Transverse colon (tissue), 4 donors: ENCODE data around the gene PDE9A. TPM values are rescaled to one million over a fixed set of nuclear protein-coding genes. Genes with fewer than 3 reads are reported as not detected.

Experiments
- DNase-seq: peaks from one replicate; pipeline ENCODE4 v3.0.0-alpha.2; 2019
- H3K27ac ChIP-seq, 4 donors: fragments of 200-600 bp; sonication (generic); 2 replicates each; pipeline ENCODE4 v1.5.1; 2016 to 2018; ENCODE audit warnings: inconsistent platforms in 4 of 4
- H3K27me3 ChIP-seq: fragments of 200-600 bp; sonication (generic); 2 replicates; pipeline ENCODE4 v1.5.1; 2017; ENCODE audit warnings: inconsistent platforms
- H3K36me3 ChIP-seq, 4 donors: fragments of 200-600 bp; sonication (generic); 2 replicates each; pipeline ENCODE4 v1.5.1; 2017 to 2019; ENCODE audit warnings: inconsistent platforms in 4 of 4
- H3K4me1 ChIP-seq, 4 donors: fragments of 200-600 bp; sonication (generic); 2 replicates each; pipeline ENCODE4 v1.5.1; 2017 to 2020; ENCODE audit warnings: inconsistent platforms in 4 of 4
- H3K4me3 ChIP-seq, 4 donors: fragments of 200-600 bp; sonication (generic); 1 replicate in 1 of 4; 2 replicates in 3 of 4; pipeline versions ENCODE4 v1.5.1 to v1.6.1; 2017 to 2019; ENCODE audit warnings: inconsistent platforms in 4 of 4
- H3K9me3 ChIP-seq, 2 donors: fragments of 200-600 bp; sonication (generic); 2 replicates each; pipeline ENCODE4 v1.5.1; 2017 to 2019; ENCODE audit warnings: inconsistent platforms in 2 of 2
- CTCF ChIP-seq, 5 experiments: fragments of 200-600 bp in 3 of 5; fragments of 450-650 bp in 2 of 5; sonication (generic) in 3 of 5; IDR thresholded peaks; 1 replicate in 2 of 5; 2 replicates in 3 of 5; pipeline ENCODE4 v1.5.1; 2016 to 2017; ENCODE audit warnings: antibody characterized with exemption in 5 of 5, inconsistent platforms in 3 of 5, mild to moderate bottlenecking in 2 of 5, moderate library complexity in 1 of 5
- EP300 ChIP-seq: sonication (generic); formaldehyde crosslinking; IDR thresholded peaks from one replicate; pipeline ENCODE4 v1.6.1; 2017; ENCODE audit warnings: antibody characterized with exemption, low read depth
- POLR2A ChIP-seq: fragments of 450-650 bp; IDR thresholded peaks from one replicate; pipeline ENCODE4 v1.6.1; 2016; ENCODE audit warnings: antibody characterized with exemption, mild to moderate bottlenecking, moderate library complexity
- POLR2AphosphoS5 ChIP-seq, 3 donors: sonication (generic); formaldehyde crosslinking; IDR thresholded peaks; one replicate each; pipeline ENCODE4 v1.6.1; 2016; ENCODE audit warnings: antibody characterized with exemption in 3 of 3
- WGBS, 2 donors: methylation state at CpG; one replicate each; pipeline ENCODE4 v1.1.5; 2018; ENCODE audit warnings: low coverage in 1 of 2; 5-methylcytosine and 5-hydroxymethylcytosine counted together
- in situ Hi-C, 4 donors: fragments of 200-750 bp; cut with MboI; loops; one replicate each; pipeline versions ENCODE4 v1.15.0 to v1.15.1; 2017; ENCODE audit warnings: low sequenced_read_pairs in 3 of 4, low pct_ligation_motif_present in 1 of 4, low pct_unique_long_range_greater_than_20kb in 1 of 4
- intact Hi-C: fragments of 100-400 bp; cut with DNase I; formaldehyde crosslinking; loops from one replicate; pipeline ENCODE4 v1.15.1; 2023; ENCODE audit warnings: low total_unique reads
- total RNA-seq, 4 donors: library from RNA; depleted of rRNA; stranded (reverse); fragments of >200 nt; gene quantifications; one replicate each; pipeline ENCODE4 v1.1.0, GENCODE V29; 2016

PDE9A gene
- total RNA-seq, 4 donors from 2014 or later, result 65.7 to 673 (median 364) TPM

- H3K36me3 ChIP-seq, result peaks cover 0 to 21% (median 5%) of the 10 kb centered on the region in 4 donors
- H3K27me3 ChIP-seq, result no peaks in the 10 kb centered on the region
- in situ Hi-C loops, result loop anchor here in 1 of 4 donors (25.0 kb wide), 2 partner anchors 111 to 164 kb away; no protein-coding TSS in a partner anchor
- peaks cover 13 to 32% (median 23%) of the 10 kb centered on the region in 4 donors for H3K4me1 ChIP-seq
- peak overlapping the region; percentile 67 to 77 (median 72) for H3K27ac ChIP-seq
- no peak overlapping the region for H3K4me3 ChIP-seq
- TF ChIP-seq CTCF (IDR thresholded peaks at IDR 0.05) (no peak), POLR2AphosphoS5 (IDR thresholded peaks at IDR 0.05) (peak in 1 of 3 donors; percentile 8), EP300 (no peak)
- DNase-seq, result no peak
- H3K9me3 ChIP-seq, result no peaks in the 10 kb centered on the region
- WGBS, 2 donors, result 87% methylated on average over 23 of the region's 23 CpGs; no CpG with 5 or more reads in 1 of the 2 donors
- intact Hi-C loops, result loop anchor here (5.0 kb wide), 1 partner anchor 94 kb away; no protein-coding TSS in a partner anchor
Observed at GRCh38 chr21:42750737-42751530, 97.5 kb downstream of the PDE9A start.

- H3K27ac ChIP-seq, result peak overlapping the region in 2 of 4 donors; percentile 74 to 77
- H3K4me3 ChIP-seq, result no peak overlapping the region
- H3K9me3 ChIP-seq, result no peaks in the 10 kb centered on the region
- peaks cover 0 to 21% (median 9%) of the 10 kb centered on the region in 4 donors for H3K36me3 ChIP-seq
- WGBS, 2 donors, result 91 to 100% methylated on average over 1 to 9 of the region's 9 CpGs
- no peak for DNase-seq
- H3K4me1 ChIP-seq, result peaks cover 13 to 28% (median 22%) of the 10 kb centered on the region in 4 donors
- H3K27me3 ChIP-seq, result no peaks in the 10 kb centered on the region
- in situ Hi-C loops (loop anchor here in 1 of 4 donors (25.0 kb wide), 2 partner anchors 110 to 165 kb away; no protein-coding TSS in a partner anchor), intact Hi-C loops (loop anchor here (5.0 kb wide), 1 partner anchor 95 kb away; no protein-coding TSS in a partner anchor)
- TF ChIP-seq POLR2A (no peak), EP300 (no peak), CTCF (IDR thresholded peaks at IDR 0.05) (no peak), POLR2AphosphoS5 (IDR thresholded peaks at IDR 0.05) (no peak)
Observed at GRCh38 chr21:42751866-42752265, 98.4 kb downstream of the PDE9A start.

- H3K27me3 ChIP-seq, result no peaks in the 10 kb centered on the region
- no peak for DNase-seq
- peaks cover 0 to 31% (median 10%) of the 10 kb centered on the region in 4 donors for H3K36me3 ChIP-seq
- 85 to 91% methylated on average over 12 to 15 of the region's 15 CpGs for WGBS, 2 donors
- in situ Hi-C loops, result loop anchor here in 1 of 4 donors (25.0 kb wide), 2 partner anchors 108 to 167 kb away; no protein-coding TSS in a partner anchor
- no peak overlapping the region for H3K4me3 ChIP-seq
- H3K4me1 ChIP-seq, result peaks cover 5 to 10% (median 7%) of the 10 kb centered on the region in 4 donors
- no peaks in the 10 kb centered on the region for H3K9me3 ChIP-seq
- intact Hi-C loops, result loop anchor here (5.0 kb wide), 1 partner anchor 97 kb away; no protein-coding TSS in a partner anchor
- no peak overlapping the region for H3K27ac ChIP-seq
- TF ChIP-seq CTCF (IDR thresholded peaks at IDR 0.05) (no peak), POLR2A (no peak), EP300 (no peak), POLR2AphosphoS5 (IDR thresholded peaks at IDR 0.05) (no peak)
Observed at GRCh38 chr21:42753804-42754203, 100.4 kb downstream of the PDE9A start.

GRCh38 chr21:42754270-42754933, 101.0 kb downstream of the PDE9A start:
- Histone ChIP-seq H3K27ac (no peak overlapping the region), H3K9me3 (no peaks in the 10 kb centered on the region), H3K27me3 (no peaks in the 10 kb centered on the region), H3K4me3 (no peak overlapping the region), H3K36me3 (peaks cover 0 to 31% (median 10%) of the 10 kb centered on the region in 4 donors), H3K4me1 (peaks cover 0 to 4% (median 2%) of the 10 kb centered on the region in 4 donors)
- intact Hi-C loops, result loop anchor here (5.0 kb wide), 1 partner anchor 97 kb away; no protein-coding TSS in a partner anchor
- in situ Hi-C loops, result loop anchor here in 1 of 4 donors (25.0 kb wide), 2 partner anchors 108 to 167 kb away; no protein-coding TSS in a partner anchor
- WGBS, 2 donors, result 81 to 88% methylated on average over 9 to 11 of the region's 14 CpGs
- TF ChIP-seq EP300 (no peak), POLR2AphosphoS5 (IDR thresholded peaks at IDR 0.05) (no peak), POLR2A (no peak), CTCF (IDR thresholded peaks at IDR 0.05) (no peak)
- no peak for DNase-seq
